Left lung (tissue), 10 donors: ENCODE measurements around the gene BBC3. TPM values are rescaled to one million over a fixed set of nuclear protein-coding genes. Genes with fewer than 3 reads are reported as not detected.

Experiments
- ATAC-seq: fragments of 200-7000 bp; cut with Tn5 transposase; one replicate; pipeline ENCODE4 v1.9.1; 2020; ENCODE audit warnings: moderate library complexity
- DNase-seq, 4 donors: peaks; one replicate each; pipeline ENCODE4 v3.0.0-alpha.2; 2013 to 2020
- H3K27ac ChIP-seq, 2 donors: fragments of 200-600 bp; sonication (generic) in 1 of 2; one replicate each; pipeline versions ENCODE4 v1.5.0 to v1.8.0; 2020 to 2021
- H3K27me3 ChIP-seq, 2 donors: fragments of 200-600 bp; sonication (generic) in 1 of 2; one replicate each; pipeline versions ENCODE4 v1.5.0 to v1.8.0; 2020 to 2021
- H3K36me3 ChIP-seq, 2 donors: fragments of 200-600 bp; sonication (generic) in 1 of 2; one replicate each; pipeline versions ENCODE4 v1.5.0 to v1.8.0; 2020 to 2021
- H3K4me1 ChIP-seq, 2 donors: fragments of 200-600 bp; one replicate each; pipeline ENCODE4 v1.8.0; 2021
- H3K4me3 ChIP-seq, 2 donors: fragments of 200-600 bp; sonication (generic) in 1 of 2; one replicate each; pipeline versions ENCODE4 v1.5.0 to v1.8.0; 2020 to 2021; ENCODE audit warnings: mild to moderate bottlenecking in 1 of 2
- H3K9me3 ChIP-seq, 2 donors: fragments of 200-600 bp; sonication (generic) in 1 of 2; one replicate each; pipeline versions ENCODE4 v1.5.0 to v1.8.0; 2020 to 2021
- CTCF ChIP-seq, 2 donors: fragments of 200-600 bp; sonication (generic) in 1 of 2; IDR thresholded peaks; one replicate each; pipeline versions ENCODE4 v1.5.0 to v1.8.0; 2021; ENCODE audit warnings: antibody characterized with exemption in 2 of 2
- intact Hi-C, 2 donors: fragments of 100-400 bp; cut with DNase I; formaldehyde crosslinking; loops; one replicate each; pipeline versions ENCODE4 v1.11.2 to v1.14.2; 2022
- polyA plus RNA-seq, 6 donors: library from polyadenylated mRNA; unstranded; fragments of 120-200 nt; gene quantifications; one replicate each; pipeline ENCODE4 v1.2.1, GENCODE V29; 2013; ENCODE audit not compliant: insufficient read length in 6 of 6
- total RNA-seq, 2 donors: library from RNA; stranded (reverse); fragmentation: NEBNext Ultra II Directional; extraction: Animal tissue kit (Norgen Biotek cat#: 25700); gene quantifications; one replicate each; pipeline ENCODE4 v1.2.1, GENCODE V29; 2021
- donor health status: DM: no; HTN: yes; CAD: no.
- donor health status: DM: no; HTN: no; CAD: no.

BBC3 gene
- total and polyA plus RNA-seq, 8 donors, result 1.6 to 13.8 (median 2.7) TPM

- H3K9me3 ChIP-seq, result no peaks in the 10 kb centered on the region
- H3K4me1 ChIP-seq, result peaks cover 5 to 52% of the 10 kb centered on the region in 2 donors
- H3K27ac ChIP-seq, result no peak overlapping the region
- intact Hi-C loops, result loop anchor here in 1 of 2 donors (5.0 kb wide), 1 partner anchor 92 kb away; no protein-coding TSS in a partner anchor
- no peak for TF ChIP-seq CTCF (IDR thresholded peaks at IDR 0.05)
- no peaks in the 10 kb centered on the region for H3K36me3 ChIP-seq
- ATAC-seq (no peak), DNase-seq (peak in 1 of 4 donors; percentile 83)
- H3K4me3 ChIP-seq, result no peak overlapping the region
- peaks cover 13 to 52% of the 10 kb centered on the region in 2 donors for H3K27me3 ChIP-seq
These were observed 8.8 kb upstream of the BBC3 start for GRCh38 chr19:47239610-47240296.

- peaks cover 5 to 46% of the 10 kb centered on the region in 2 donors for H3K4me1 ChIP-seq
- no peak for TF ChIP-seq CTCF (IDR thresholded peaks at IDR 0.05)
- H3K9me3 ChIP-seq, result no peaks in the 10 kb centered on the region
- intact Hi-C loops, result no loop called here
- H3K36me3 ChIP-seq, result no peaks in the 10 kb centered on the region
- no peak for ATAC-seq
- no peak for DNase-seq
- peaks cover 13 to 52% of the 10 kb centered on the region in 2 donors for H3K27me3 ChIP-seq
- H3K27ac ChIP-seq, result no peak overlapping the region
- no peak overlapping the region for H3K4me3 ChIP-seq
These were observed 8.2 kb upstream of the BBC3 start for GRCh38 chr19:47239152-47239551.

- no peak for DNase-seq
- Histone ChIP-seq H3K27me3 (peaks cover 13 to 38% of the 10 kb centered on the region in 2 donors), H3K4me3 (no peak overlapping the region), H3K27ac (no peak overlapping the region), H3K36me3 (no peaks in the 10 kb centered on the region), H3K9me3 (no peaks in the 10 kb centered on the region), H3K4me1 (peaks cover 3 to 42% of the 10 kb centered on the region in 2 donors)
- ATAC-seq, result no peak
- TF ChIP-seq CTCF (IDR thresholded peaks at IDR 0.05), result no peak
- intact Hi-C loops, result no loop called here
These were observed 5.2 kb upstream of the BBC3 start for GRCh38 chr19:47236072-47236675.

- H3K4me1 ChIP-seq, result peaks cover 4 to 48% of the 10 kb centered on the region in 2 donors
- H3K36me3 ChIP-seq, result no peaks in the 10 kb centered on the region
- peak overlapping the region in 1 of 2 donors; percentile 98 for H3K4me3 ChIP-seq
- H3K27me3 ChIP-seq, result peaks cover 0 to 8% of the 10 kb centered on the region in 2 donors
- intact Hi-C loops, result no loop called here
- H3K27ac ChIP-seq, result peak overlapping the region in 1 of 2 donors; percentile 55
- TF ChIP-seq CTCF (IDR thresholded peaks at IDR 0.05), result no peak
- DNase-seq (no peak), ATAC-seq (no peak)
- H3K9me3 ChIP-seq, result no peaks in the 10 kb centered on the region
These were observed 1.6 kb upstream of the BBC3 start for GRCh38 chr19:47232422-47233211.
